Upper lobe of left lung (tissue), 6 donors: ENCODE results near the gene FBXL13. TPM values are rescaled to one million over a fixed set of nuclear protein-coding genes. Genes with fewer than 3 reads are reported as not detected.

Source experiments
- ATAC-seq, 2 donors: fragments of 200-7000 bp; cut with Tn5 transposase; one replicate each; pipeline ENCODE4 v1.9.1; 2022; ENCODE audit warnings: mild to moderate bottlenecking in 2 of 2, moderate library complexity in 2 of 2; ENCODE audit not compliant: low FRiP score in 2 of 2
- DNase-seq, 2 donors: peaks; one replicate each; pipeline ENCODE4 v3.0.0-alpha.2; 2019 to 2020
- H3K27ac ChIP-seq, 4 donors: fragments of 200-600 bp; sonication (generic); one replicate each; pipeline ENCODE4 v1.5.1; 2016 to 2019
- H3K27me3 ChIP-seq, 4 donors: fragments of 200-600 bp; sonication (generic); one replicate each; pipeline ENCODE4 v1.5.1; 2017 to 2019
- H3K36me3 ChIP-seq, 4 donors: fragments of 200-600 bp; sonication (generic); one replicate each; pipeline ENCODE4 v1.5.1; 2016 to 2019
- H3K4me1 ChIP-seq, 4 donors: fragments of 200-600 bp; sonication (generic); one replicate each; pipeline ENCODE4 v1.5.1; 2018 to 2019
- H3K4me3 ChIP-seq, 4 donors: fragments of 200-600 bp; sonication (generic); one replicate each; pipeline ENCODE4 v1.5.1; 2017 to 2019; ENCODE audit warnings: mild to moderate bottlenecking in 2 of 4, moderate library complexity in 1 of 4
- H3K9me3 ChIP-seq, 4 donors: fragments of 200-600 bp; sonication (generic); one replicate each; pipeline ENCODE4 v1.5.1; 2018 to 2019
- CTCF ChIP-seq, 6 experiments: fragments of 450-650 bp in 4 of 6; fragments of 200-600 bp in 2 of 6; sonication (generic) in 2 of 6; IDR thresholded peaks; one replicate each; pipeline ENCODE4 v1.5.1; 2016 to 2019; ENCODE audit warnings: antibody characterized with exemption in 6 of 6
- EP300 ChIP-seq, 4 donors: sonication (generic); formaldehyde crosslinking; IDR thresholded peaks; one replicate each; pipeline ENCODE4 v1.5.1; 2017; ENCODE audit warnings: antibody characterized with exemption in 4 of 4, control low read depth in 2 of 4
- POLR2A ChIP-seq, 4 donors: fragments of 450-650 bp; IDR thresholded peaks; one replicate each; pipeline ENCODE4 v1.5.1; 2016 to 2017; ENCODE audit warnings: antibody characterized with exemption in 4 of 4, mild to moderate bottlenecking in 2 of 4
- POLR2AphosphoS5 ChIP-seq, 2 donors: sonication (generic); formaldehyde crosslinking; IDR thresholded peaks; one replicate each; pipeline ENCODE4 v1.5.1; 2017; ENCODE audit warnings: antibody characterized with exemption in 2 of 2
- WGBS, 2 donors: methylation state at CpG; one replicate each; pipeline ENCODE4 v1.1.5; 2017 to 2018; 5-methylcytosine and 5-hydroxymethylcytosine counted together
- total RNA-seq, 6 donors: library from RNA; depleted of rRNA in 4 of 6; stranded (reverse); fragments of >200 nt in 4 of 6; gene quantifications; one replicate each; pipeline versions ENCODE4 v1.1.0 to v1.2.1, GENCODE V29; 2016 to 2021
- donor health status: DM: no; HTN: no; CAD: no; lungs with moderate emphysema.
- donor health status: DM: no; HTN: yes; CAD: no; lungs with severe emphysema.

The FBXL13 gene
- total RNA-seq, 6 donors from 2014 or later: 1.6 to 11.6 (median 2.9) TPM

DNA sequence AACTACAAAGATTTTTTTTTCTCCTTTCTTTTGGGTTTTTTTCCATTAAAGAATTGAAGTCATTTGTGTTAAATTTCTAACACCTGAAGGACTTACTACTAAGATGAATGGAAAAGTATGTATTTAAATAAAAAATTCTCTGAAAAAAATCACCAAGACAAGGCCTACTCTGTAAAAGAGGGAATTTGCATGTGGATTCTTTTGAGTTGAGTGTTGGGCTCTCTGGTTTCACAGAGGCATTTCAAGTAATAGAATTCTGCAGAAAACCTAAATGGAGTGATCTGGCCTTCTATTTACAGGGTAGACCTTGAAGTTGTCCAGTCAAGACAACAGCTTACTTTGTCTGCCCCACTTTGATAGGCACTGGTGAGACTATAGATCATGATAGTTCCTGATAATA lies 157.7 kb downstream of the FBXL13 start:
- H3K36me3 ChIP-seq: no peaks in the 10 kb centered on the region
- TF ChIP-seq POLR2A (IDR thresholded peaks at IDR 0.05) (no peak), POLR2AphosphoS5 (IDR thresholded peaks at IDR 0.05) (no peak), EP300 (IDR thresholded peaks at IDR 0.05) (no peak)
- no peak for ATAC-seq
- no peak for DNase-seq
- no peaks in the 10 kb centered on the region for H3K9me3 ChIP-seq
- no peaks in the 10 kb centered on the region for H3K27me3 ChIP-seq
- no peak overlapping the region for H3K27ac ChIP-seq
- H3K4me1 ChIP-seq: peaks cover 0 to 7% (median 0%) of the 10 kb centered on the region in 4 donors
- no peak overlapping the region for H3K4me3 ChIP-seq

- 79 to 83% methylated on average over 3 of the region's 3 CpGs for WGBS, 2 donors
- H3K4me1 ChIP-seq: peaks cover 0 to 7% (median 0%) of the 10 kb centered on the region in 4 donors
- no peak for DNase-seq
- no peaks in the 10 kb centered on the region for H3K27me3 ChIP-seq
- TF ChIP-seq CTCF (IDR thresholded peaks at IDR 0.05) (no peak), POLR2AphosphoS5 (IDR thresholded peaks at IDR 0.05) (no peak), POLR2A (IDR thresholded peaks at IDR 0.05) (no peak), EP300 (IDR thresholded peaks at IDR 0.05) (no peak)
- no peak overlapping the region for H3K4me3 ChIP-seq
- H3K9me3 ChIP-seq: no peaks in the 10 kb centered on the region
- H3K36me3 ChIP-seq: no peaks in the 10 kb centered on the region
- H3K27ac ChIP-seq: no peak overlapping the region
- peak in 1 of 2 donors; percentile 50 for ATAC-seq
Measured at GRCh38 chr7:102916426-102916825, 158.2 kb downstream of the FBXL13 start.

GRCh38 chr7:102914585-102914984 lies 160.0 kb downstream of the FBXL13 start:
- DNase-seq: no peak

DNA sequence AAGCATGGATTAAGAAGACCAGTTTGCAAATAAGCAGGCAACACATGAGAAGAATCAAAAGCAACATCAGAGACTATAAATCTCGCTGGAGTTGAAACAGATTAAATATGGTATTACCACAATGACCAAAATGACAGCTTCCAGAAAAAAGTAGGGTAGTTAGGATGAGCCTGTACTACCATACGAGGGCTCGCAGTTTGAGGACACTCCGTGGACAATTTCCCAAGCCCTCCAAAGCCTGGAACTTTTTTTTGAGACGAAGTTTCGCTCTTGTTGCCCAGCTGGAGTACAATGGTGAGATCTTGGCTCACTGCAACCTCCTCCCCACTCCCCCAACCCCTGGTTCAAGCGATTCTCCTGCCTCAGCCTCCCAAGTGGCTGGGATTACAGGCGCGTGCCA lies 160.8 kb downstream of the FBXL13 start:
- H3K4me1 ChIP-seq: peaks cover 0 to 7% (median 0%) of the 10 kb centered on the region in 4 donors
- ATAC-seq: no peak
- no peaks in the 10 kb centered on the region for H3K36me3 ChIP-seq
- TF ChIP-seq EP300 (IDR thresholded peaks at IDR 0.05) (no peak), POLR2A (IDR thresholded peaks at IDR 0.05) (no peak), POLR2AphosphoS5 (IDR thresholded peaks at IDR 0.05) (no peak), CTCF (IDR thresholded peaks at IDR 0.05) (no peak)
- no peak overlapping the region for H3K4me3 ChIP-seq
- DNase-seq: no peak
- H3K27ac ChIP-seq: no peak overlapping the region
- WGBS, 2 donors: 88% methylated on average over 7 to 9 of the region's 9 CpGs
- H3K27me3 ChIP-seq: no peaks in the 10 kb centered on the region
- no peaks in the 10 kb centered on the region for H3K9me3 ChIP-seq

More at GRCh38 chr7:102914585-102914984, 160.0 kb downstream of the FBXL13 start:
- Histone ChIP-seq H3K4me1 (peaks cover 0 to 7% (median 0%) of the 10 kb centered on the region in 4 donors), H3K36me3 (no peaks in the 10 kb centered on the region), H3K9me3 (no peaks in the 10 kb centered on the region), H3K27me3 (no peaks in the 10 kb centered on the region), H3K27ac (no peak overlapping the region), H3K4me3 (no peak overlapping the region)
- ATAC-seq: peak; percentile 69 to 90
- WGBS, 2 donors: 75 to 81% methylated on average over 8 of the region's 8 CpGs
- TF ChIP-seq EP300 (IDR thresholded peaks at IDR 0.05): no peak
- no peak for TF ChIP-seq POLR2A (IDR thresholded peaks at IDR 0.05)
- TF ChIP-seq POLR2AphosphoS5 (IDR thresholded peaks at IDR 0.05): no peak
- no peak for TF ChIP-seq CTCF (IDR thresholded peaks at IDR 0.05)

- Histone ChIP-seq H3K27ac (no peak within 1 kb of the TSS), H3K4me1 (peaks cover 0 to 7% (median 0%) of the 10 kb centered on the region in 4 donors), H3K36me3 (no peaks in the 10 kb centered on the region), H3K27me3 (no peaks in the 10 kb centered on the region), H3K9me3 (no peaks in the 10 kb centered on the region), H3K4me3 (peak within 1 kb of the TSS in 2 of 4 donors; percentile 25 to 28)
- DNase-seq (no peak), ATAC-seq (no peak)
- TF ChIP-seq POLR2A (IDR thresholded peaks at IDR 0.05): no peak
- no peak for TF ChIP-seq EP300 (IDR thresholded peaks at IDR 0.05)
- TF ChIP-seq CTCF (IDR thresholded peaks at IDR 0.05): no peak
- no peak for TF ChIP-seq POLR2AphosphoS5 (IDR thresholded peaks at IDR 0.05)
- 20 to 43% methylated on average over 5 to 6 of the region's 6 CpGs for WGBS, 2 donors
Measured at GRCh38 chr7:102912742-102913141, 161.9 kb downstream of the FBXL13 start, which contains the start of gene LRRC17. Gene LRRC17, plus strand, starts transcription at chr7:102913000. Its CDS starts 20,914 bp downstream, at chr7:102933914.
